Activated naive CD4-positive, alpha-beta T cell (primary cell): Measurements from ENCODE around the gene BRAF.
"Not testable (repeated sequence)": the region's sequence is repeated elsewhere in the genome, so short reads cannot be mapped to it uniquely, and the experiment has no call there.

Experiments
- DNase-seq, 4 experiments: peaks; one replicate each; lab custom pipeline; 2025; lab: John Stamatoyannopoulos, UW

The BRAF gene

GRCh38 chr7:140876519-140877248 lies 48.0 kb downstream of the BRAF start:
- DNase-seq = no peak

DNA sequence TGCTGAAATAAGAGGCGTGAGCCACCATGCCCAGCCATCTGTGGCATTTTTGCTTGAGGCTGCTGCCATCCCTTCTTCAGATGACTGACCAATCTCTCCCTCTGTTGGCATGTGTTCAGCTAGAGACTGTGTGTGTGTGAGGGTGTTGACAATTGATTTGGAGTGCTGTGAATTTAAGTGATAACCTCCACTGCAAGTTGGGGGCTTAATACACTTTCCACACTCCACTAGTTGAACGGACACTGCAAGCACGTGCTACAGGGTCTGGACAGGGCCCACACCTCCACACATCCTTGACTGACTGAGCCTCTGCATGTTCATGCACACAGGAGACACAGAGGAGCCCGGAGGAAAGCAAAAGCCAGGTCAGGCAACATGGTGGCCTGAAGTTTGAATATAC lies 51.3 kb downstream of the BRAF start:
- DNase-seq = no peak

DNA sequence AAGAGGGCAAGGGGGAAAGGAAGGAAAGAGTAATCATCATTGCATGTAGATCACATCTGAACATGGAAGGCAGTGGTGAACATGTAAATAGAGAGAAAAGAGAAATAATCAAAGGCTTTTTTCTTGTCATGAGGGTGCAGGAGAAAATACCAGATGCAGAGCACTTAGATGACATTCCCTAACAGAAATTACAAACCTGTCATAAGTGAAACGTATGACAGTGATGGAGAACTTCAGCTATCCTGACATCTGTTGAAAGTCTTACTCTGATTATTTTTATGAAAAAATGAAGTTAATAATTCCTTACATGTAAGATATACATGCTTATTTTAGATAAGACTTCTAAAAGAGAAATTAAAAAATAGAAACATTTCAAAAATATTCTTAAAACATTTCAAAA lies 54.7 kb downstream of the BRAF start:
- no peak for DNase-seq

DNA sequence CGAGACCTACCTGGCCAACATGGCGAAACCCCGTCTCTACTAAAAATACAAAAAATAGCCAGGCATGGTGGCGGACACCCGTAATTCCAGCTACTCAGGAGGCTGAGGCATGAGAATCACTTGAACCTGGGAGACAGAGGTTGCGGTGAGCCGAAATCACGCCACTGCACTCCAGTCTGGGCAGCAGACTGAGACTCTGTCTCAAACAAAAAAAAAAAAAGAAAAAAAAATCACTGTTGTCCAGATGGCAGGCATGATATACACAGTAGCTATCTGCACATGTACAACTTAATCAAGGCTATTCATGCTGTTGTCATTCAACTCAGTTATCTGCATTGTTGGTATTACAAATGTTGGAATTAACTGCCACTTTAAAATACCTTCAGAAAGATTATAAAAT lies 55.3 kb downstream of the BRAF start:
- no peak for DNase-seq

DNA sequence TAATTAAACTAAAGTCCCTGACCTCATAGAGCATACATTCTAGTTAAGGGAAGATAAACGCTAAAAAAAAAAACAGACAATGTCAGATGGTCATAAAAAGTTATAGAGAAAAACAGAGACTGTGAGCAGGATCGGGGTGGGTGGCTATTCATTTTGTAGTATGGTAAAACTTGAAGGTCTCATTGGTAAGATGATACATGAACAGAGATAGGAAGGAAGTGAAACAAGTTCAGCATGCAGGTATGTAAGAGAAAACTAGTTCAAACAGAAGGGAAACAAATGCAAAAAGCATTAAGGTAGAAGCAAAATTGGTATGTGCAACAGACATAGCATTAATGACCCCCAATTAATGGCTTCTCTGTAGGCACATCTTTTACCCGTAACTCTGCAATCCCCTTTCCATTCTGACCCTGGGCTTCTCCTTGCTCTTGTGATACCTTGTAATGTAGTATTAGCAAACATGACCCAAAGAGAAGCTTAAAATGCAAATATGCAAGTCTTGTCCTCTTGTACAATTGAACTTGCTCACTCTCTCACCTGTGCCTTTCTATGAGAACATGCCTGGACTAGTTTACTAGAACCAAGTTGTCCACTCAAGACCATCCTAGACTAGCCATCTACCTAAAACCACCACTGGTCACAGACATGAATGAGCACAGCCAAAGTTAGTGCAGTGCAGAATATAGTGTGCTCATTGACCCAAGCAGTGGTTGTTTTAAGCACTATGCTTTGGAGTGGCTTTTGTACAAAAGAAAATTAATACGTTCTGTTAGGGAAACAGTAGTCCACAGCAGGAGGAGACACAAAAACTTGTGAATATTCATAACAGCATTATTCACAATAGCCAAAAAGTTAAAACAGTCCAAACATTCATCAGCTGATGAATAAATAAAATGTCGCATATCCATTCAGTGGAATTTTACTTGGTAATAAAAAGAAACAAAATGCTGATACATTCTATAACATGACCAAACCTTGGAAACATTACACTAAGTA lies 57.0 kb downstream of the BRAF start:
- no peak for DNase-seq

DNA sequence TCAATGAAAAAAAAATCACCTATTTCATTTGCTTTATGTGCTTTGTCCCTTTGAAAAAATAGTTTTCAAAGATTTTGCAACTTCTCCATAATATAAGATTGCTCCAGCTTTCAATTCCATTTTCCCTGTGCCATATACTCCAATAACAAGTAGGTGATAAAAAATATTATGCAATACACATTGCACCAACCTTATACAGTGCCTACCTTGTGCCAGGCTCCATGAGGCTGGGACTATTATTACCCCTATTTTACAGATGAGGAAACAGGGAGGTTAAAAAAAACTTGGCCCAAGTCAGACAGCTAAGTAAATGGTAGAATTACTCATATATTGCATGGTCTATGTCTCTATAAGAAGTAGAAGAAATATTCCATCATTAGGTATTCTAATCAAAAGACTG lies 57.8 kb downstream of the BRAF start:
- no peak for DNase-seq

DNA sequence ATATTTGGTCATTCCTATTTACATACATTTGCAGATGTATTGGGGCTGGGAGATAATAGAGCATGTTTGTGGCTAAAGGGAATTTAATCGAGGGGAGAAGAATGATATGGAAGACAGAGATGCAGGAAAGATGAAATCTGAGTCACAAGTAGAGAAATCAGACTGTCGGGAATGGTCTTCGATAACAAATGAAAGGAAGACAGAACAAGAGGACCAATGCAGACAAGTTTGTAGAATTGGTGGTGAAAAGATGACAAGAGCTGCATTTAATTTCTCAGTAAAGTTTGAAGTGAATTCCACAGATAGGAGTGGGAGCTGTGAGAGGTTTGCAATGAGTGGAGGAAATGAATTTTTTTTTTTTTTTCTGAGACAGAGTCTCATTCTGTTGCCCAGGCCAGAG lies 60.0 kb downstream of the BRAF start:
- DNase-seq = no peak

GRCh38 chr7:140863867-140864266 lies 60.9 kb downstream of the BRAF start:
- no peak for DNase-seq

- DNase-seq = no peak
Observed at GRCh38 chr7:140863184-140863583, 61.5 kb downstream of the BRAF start.

- DNase-seq = no peak
Observed at GRCh38 chr7:140857048-140857447, 67.7 kb downstream of the BRAF start.

DNA sequence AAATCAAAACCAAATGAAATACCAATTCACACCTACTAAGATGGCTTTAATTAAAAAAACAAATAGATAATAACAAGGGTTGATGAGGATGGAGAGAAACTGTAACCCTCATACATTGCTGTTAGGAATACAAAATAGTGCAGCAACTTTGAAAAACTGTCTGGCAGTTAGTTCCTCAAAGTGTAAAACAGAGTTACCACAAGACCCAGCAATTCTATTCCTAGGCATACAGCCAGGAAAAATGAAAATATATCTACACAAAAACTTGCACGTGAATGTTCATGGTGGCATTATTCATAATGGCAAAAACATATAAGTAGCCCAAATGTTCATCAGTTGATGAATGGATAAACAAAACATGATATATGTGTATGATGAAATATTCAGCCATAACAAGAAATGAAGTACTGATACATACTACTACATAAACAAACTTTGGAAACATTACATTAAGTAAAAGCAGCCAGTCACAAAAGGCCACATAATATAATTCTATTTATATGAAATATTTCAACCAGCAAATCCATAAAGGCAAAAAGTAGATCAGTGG lies 83.5 kb downstream of the BRAF start:
- no peak for DNase-seq

DNA sequence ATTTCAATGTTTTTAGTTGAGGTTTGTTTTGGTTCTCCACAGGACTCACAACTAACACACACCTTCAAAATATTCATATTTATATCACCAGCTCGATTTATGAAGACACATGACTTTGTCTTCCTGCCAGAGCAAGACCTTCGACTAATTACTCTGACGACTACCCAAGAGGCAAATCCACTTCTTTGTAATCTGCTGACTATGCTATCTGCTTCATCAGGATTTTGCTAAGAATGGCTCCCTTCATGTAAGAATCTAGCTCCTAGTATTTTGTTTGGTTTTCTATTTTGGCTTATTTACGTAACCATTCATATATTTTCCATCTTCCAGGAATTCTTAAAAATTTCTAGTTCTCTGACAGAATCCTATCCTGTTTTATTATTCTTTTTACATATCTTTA lies 93.0 kb downstream of the BRAF start:
- no peak for DNase-seq

DNA sequence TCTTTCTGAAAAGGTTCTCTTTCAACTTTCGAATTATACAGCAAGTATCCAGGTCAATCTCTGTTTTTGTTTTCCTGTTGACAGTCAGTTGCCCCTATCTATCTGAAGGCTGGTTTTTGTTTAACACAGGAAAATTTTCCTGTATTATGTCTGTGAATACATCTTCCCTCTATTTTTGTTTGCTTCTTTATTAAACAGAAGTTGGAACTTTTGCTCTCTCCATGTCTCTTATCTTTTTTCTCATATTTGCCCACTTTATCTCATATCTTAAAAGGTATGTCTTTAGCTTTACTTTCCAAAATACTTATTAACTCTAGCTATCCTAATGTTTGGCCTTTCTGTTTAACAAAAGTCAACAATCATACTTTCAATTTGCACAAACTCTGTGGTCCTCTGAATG lies 95.0 kb downstream of the BRAF start:
- DNase-seq = no peak

DNA sequence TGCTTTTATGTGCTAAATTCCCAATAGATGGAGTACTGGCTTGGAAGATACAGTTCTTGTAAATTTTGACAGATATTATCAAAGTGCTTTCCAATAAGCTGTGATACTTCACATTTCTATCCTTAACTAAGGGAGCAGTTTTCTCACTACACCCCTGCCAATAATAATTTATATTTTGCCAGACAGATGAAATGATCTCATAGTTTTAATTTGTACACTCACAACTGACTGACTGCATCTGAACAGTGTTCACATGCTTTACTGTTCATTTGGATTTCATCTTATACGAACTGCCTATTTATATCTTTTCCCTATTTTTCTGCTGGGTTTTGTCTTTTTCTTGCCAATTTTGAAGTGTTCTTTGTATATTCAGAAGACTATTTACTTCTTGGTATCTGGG lies 96.0 kb downstream of the BRAF start:
- DNase-seq = no peak

DNA sequence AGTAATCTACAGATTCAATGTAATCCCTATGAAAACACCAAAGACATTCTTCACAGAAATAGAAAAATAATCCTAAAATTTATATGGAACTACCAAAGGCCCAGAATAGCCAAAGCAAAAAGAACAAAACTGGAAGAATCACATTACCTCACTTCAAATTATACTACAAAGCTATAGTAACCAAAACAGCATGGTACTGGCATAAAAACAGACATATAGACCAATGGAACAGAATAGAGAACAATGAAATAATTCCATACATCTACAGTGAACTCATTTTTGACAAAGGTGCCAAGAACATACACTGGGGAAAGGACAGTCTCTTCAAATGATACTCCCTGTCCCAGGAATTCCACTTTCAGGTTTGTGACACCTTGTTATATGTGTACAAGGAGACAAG lies 107.3 kb downstream of the BRAF start:
- DNase-seq = not testable (repeated sequence)

DNA sequence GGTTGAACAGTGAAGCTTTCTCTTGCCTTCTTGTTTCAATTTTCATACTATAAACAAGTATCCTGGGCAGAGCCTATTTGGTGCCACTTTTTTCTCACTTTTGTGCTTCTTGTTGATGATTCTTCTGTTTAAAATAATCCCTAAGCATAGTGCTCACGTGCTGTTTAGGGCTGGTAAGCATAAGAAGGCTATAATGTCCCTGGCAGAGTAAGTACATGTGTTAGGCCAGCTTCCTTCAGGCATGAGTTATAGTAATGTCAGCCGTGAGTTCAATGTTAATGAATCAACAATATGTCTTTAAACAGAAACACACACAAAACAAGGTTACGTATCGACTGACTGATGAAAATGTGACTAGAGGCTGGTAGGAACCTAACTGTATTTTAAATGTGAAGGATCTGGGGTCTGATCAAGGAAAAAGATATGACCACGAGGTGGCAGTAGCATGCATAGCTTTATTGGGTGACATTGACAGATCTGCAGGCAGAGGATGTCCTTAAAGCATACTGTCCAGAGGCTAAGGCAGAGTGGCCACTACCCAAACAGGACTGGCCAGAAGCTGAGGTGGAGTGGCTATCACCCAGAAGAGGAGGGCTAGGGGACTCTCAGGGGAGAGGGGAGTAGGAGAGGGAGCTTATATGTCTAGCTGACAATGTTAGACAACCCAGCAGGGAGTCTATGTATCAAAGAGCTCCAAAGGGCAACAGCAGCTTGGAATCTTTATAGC lies 113.7 kb downstream of the BRAF start:
- DNase-seq = peak in 2 of 4 experiments; percentile 15 to 17

DNA sequence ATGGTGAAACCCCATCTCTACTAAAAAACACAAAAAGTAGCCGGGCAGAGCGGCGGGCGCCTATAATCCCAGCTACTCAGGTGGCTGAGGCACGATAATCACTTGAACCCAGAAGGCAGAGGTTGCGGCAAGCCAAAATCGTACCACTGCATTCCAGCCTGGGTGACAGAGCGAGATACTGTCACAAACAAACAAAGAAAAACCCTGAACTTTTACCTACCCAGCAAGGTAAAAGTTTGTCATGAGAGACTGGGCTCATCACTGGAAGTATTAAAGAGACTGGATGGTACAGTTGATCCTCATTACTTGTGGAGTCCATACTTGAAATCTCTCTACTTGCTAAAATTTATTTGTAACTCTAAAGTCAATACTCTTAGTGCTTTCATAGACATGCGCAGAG lies 114.3 kb downstream of the BRAF start:
- no peak for DNase-seq

DNA sequence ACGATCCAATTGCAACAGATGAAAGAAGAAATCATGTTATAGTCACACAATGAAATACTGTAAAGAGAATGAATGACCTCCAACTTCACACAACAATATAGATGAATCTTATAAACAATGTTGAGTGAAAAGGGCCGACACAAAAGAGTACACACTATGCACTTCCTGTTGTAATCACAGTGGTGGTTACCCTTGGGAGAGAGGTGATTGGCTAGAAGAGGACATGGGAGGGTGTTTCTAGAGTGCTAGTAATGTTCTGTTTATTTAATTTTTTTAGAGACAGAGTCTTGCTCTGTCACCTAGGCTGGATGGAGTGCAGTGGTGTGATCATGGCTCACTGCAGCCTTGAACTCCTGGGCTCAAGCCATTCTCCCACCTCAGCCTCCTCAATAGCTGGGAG lies 145.8 kb downstream of the BRAF start:
- no peak for DNase-seq

DNA sequence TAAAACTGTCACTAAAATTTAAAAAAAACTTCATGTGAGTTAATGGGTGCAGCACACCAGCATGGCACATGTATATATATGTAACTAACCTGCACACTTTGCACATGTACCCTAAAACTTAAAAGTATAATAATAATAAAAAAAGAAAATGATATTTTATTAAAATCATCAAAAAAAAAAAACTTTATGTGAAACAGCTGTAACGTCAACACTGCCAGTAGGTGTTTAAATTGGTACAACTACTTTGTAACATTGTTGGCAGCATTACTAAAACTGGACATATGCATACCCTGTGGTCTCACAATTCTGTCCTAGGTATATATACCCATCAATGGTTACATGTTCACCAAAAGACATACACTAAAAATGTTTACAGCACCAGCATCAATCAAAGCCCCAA lies 146.2 kb downstream of the BRAF start:
- no peak for DNase-seq

- no peak for DNase-seq
Observed at GRCh38 chr7:140774371-140774770, 150.4 kb downstream of the BRAF start.

DNA sequence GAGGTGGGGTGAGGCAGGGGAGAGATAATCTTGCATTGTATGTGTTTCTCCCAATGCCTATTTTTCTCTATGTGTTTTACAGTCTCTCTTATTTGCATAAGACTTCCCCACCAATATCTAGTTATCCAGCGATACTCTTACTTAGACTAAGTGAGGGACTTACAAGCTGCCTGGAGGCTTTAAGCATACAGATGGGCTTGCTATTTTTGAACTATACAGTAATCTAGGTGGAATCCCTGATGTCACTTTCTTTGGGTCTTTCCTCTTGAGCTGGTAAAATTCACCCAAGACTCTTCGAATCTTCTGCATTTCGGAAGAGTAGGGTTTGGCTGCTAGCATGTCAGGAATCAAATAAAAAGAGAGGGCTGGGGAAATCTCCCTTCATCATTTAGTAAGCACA lies 151.6 kb downstream of the BRAF start:
- DNase-seq = no peak

- no peak for DNase-seq
Observed at GRCh38 chr7:140771826-140772225, 152.9 kb downstream of the BRAF start.
